ENCODE results near the gene ATP8A2. TPM values are rescaled to one million over a fixed set of nuclear protein-coding genes. Genes with fewer than 3 reads are reported as not detected.

Gene ATP8A2
- polyA plus RNA-seq, 3 donors = not detected

DNA sequence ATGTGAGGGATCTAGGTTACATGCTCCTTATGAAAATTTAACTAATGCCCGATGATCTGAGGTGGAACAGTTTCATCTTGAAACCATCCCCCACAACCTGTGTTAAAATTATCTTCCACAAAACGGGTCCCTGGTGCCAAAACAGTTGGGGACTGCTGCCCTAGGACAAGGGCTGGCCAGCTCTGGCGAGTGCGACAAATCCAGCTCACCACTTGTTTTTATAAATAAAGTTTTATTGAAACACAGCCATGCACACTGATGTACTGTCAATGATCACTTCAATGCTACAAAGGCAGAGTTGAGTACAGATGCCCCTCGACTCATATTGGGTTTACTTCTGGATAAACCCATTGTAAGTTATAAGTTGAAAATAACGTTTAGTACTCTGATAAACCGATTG, 235.3 kb downstream of the ATP8A2 start:
- no peak overlapping the region for H3K27ac Mint-ChIP-seq
- peaks cover 3 to 8% (median 5%) of the 10 kb centered on the region in 7 donors for H3K9me3 Mint-ChIP-seq

DNA sequence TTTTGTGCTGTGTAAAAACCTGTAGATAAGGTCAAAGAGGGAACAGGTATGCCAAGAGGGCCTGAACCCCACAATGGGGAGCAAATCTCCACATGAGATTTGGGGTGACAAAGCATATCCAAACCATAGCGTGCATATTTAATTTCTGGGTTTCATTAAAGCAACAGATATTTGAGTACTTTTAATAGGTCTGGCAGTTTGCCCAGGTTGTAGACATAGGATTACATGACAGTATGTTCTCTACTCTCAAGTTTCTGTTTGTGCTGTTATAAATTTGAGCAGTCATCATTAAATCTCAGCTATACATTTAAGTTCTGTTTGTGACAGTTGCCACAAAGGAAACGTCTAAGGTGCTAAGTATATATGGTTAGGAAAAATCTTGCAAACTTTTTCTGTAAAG, 236.4 kb downstream of the ATP8A2 start:
- Histone ChIP-seq H3K36me3 (replicated peaks in 1 of 2; ENCODE audit: control insufficient read depth in 1 of 2, insufficient read depth in 2 of 2, low read length in 2 of 2) (no peaks in the 10 kb centered on the region), H3K4me3 (replicated peaks in 1 of 3; ENCODE audit: low read depth in 2 of 3, low read length in 3 of 3) (no peak overlapping the region), H4K20me1 (ENCODE audit: insufficient read depth, low read length) (no peaks in the 10 kb centered on the region), H3K27me3 (ENCODE audit: control insufficient read depth in 2 of 2, insufficient read depth in 2 of 2, low read length in 2 of 2) (no peaks in the 10 kb centered on the region), H2AFZ (ENCODE audit: insufficient read depth, low read depth, low read length, poor library complexity, severe bottlenecking) (no peak overlapping the region), H3K4me1 (ENCODE audit: control insufficient read depth in 1 of 2, insufficient read depth in 2 of 2, low read length in 2 of 2) (no peaks in the 10 kb centered on the region), H3K27ac (ENCODE audit: low read depth in 1 of 2, low read length in 2 of 2) (no peak overlapping the region), H3K79me2 (ENCODE audit: insufficient read depth, low read length) (no peaks in the 10 kb centered on the region), H3K9me3 (replicated peaks in 1 of 2; ENCODE audit: control insufficient read depth in 1 of 2, insufficient read depth in 1 of 2, low read length in 2 of 2) (no peaks in the 10 kb centered on the region), H3K9ac (ENCODE audit: insufficient read depth, low read length, poor library complexity, severe bottlenecking) (no peak overlapping the region), H3K4me2 (replicated peaks; ENCODE audit: extremely low read depth, low read length, poor library complexity, severe bottlenecking) (no peak overlapping the region)
- DNase-seq = no peak
- Mint-ChIP-seq H3K27ac (no peak overlapping the region), H3K9me3 (peaks cover 4 to 6% (median 5%) of the 10 kb centered on the region in 7 donors), H3K36me3 (no peaks in the 10 kb centered on the region), H3K4me1 (no peaks in the 10 kb centered on the region), H3K27me3 (ENCODE audit: low read depth in 3 of 3) (peaks cover 1 to 6% (median 2%) of the 10 kb centered on the region in 3 donors), H3K4me3 (no peak overlapping the region)
- 57% methylated on average over 1 of the region's 2 CpGs for WGBS (ENCODE audit: insufficient coverage)
- intact Hi-C loops (cut with micrococcal nuclease) = no loop called here
- TF ChIP-seq, protein P1, sequence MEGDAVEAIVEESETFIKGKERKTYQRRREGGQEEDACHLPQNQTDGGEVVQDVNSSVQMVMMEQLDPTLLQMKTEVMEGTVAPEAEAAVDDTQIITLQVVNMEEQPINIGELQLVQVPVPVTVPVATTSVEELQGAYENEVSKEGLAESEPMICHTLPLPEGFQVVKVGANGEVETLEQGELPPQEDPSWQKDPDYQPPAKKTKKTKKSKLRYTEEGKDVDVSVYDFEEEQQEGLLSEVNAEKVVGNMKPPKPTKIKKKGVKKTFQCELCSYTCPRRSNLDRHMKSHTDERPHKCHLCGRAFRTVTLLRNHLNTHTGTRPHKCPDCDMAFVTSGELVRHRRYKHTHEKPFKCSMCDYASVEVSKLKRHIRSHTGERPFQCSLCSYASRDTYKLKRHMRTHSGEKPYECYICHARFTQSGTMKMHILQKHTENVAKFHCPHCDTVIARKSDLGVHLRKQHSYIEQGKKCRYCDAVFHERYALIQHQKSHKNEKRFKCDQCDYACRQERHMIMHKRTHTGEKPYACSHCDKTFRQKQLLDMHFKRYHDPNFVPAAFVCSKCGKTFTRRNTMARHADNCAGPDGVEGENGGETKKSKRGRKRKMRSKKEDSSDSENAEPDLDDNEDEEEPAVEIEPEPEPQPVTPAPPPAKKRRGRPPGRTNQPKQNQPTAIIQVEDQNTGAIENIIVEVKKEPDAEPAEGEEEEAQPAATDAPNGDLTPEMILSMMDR (IDR thresholded peaks at IDR 0.05) = no peak

More for the DNA sequence above, 235.3 kb downstream of the ATP8A2 start:
- Histone ChIP-seq H4K20me1 (ENCODE audit: insufficient read depth, low read length) (no peaks in the 10 kb centered on the region), H2AFZ (ENCODE audit: insufficient read depth, low read depth, low read length, poor library complexity, severe bottlenecking) (no peak overlapping the region), H3K27ac (ENCODE audit: low read depth in 1 of 2, low read length in 2 of 2) (no peak overlapping the region), H3K4me1 (ENCODE audit: control insufficient read depth in 1 of 2, insufficient read depth in 2 of 2, low read length in 2 of 2) (no peaks in the 10 kb centered on the region), H3K4me3 (replicated peaks in 1 of 3; ENCODE audit: low read depth in 2 of 3, low read length in 3 of 3) (no peak overlapping the region), H3K9me3 (replicated peaks in 1 of 2; ENCODE audit: control insufficient read depth in 1 of 2, insufficient read depth in 1 of 2, low read length in 2 of 2) (no peaks in the 10 kb centered on the region), H3K27me3 (ENCODE audit: control insufficient read depth in 2 of 2, insufficient read depth in 2 of 2, low read length in 2 of 2) (no peaks in the 10 kb centered on the region), H3K79me2 (ENCODE audit: insufficient read depth, low read length) (no peaks in the 10 kb centered on the region), H3K36me3 (replicated peaks in 1 of 2; ENCODE audit: control insufficient read depth in 1 of 2, insufficient read depth in 2 of 2, low read length in 2 of 2) (no peaks in the 10 kb centered on the region), H3K9ac (ENCODE audit: insufficient read depth, low read length, poor library complexity, severe bottlenecking) (no peak overlapping the region), H3K4me2 (replicated peaks; ENCODE audit: extremely low read depth, low read length, poor library complexity, severe bottlenecking) (no peak overlapping the region)
- Mint-ChIP-seq H3K36me3 (no peaks in the 10 kb centered on the region), H3K4me3 (no peak overlapping the region), H3K4me1 (no peaks in the 10 kb centered on the region), H3K27me3 (ENCODE audit: low read depth in 3 of 3) (peaks cover 1 to 5% (median 2%) of the 10 kb centered on the region in 3 donors)
- 83% methylated on average over 1 of the region's 7 CpGs for WGBS (ENCODE audit: insufficient coverage)
- no peak for DNase-seq
- intact Hi-C loops (cut with micrococcal nuclease) = no loop called here
- TF ChIP-seq, protein P1 (IDR thresholded peaks at IDR 0.05) = no peak

Measured in CD14-positive monocyte (primary cell).